WTC11 (cell line): ENCODE data around the gene ZGPAT. TPM values are rescaled to one million over a fixed set of nuclear protein-coding genes. Genes with fewer than 3 reads are reported as not detected.

Source experiments
- ATAC-seq: fragments of 200-7000 bp; cut with Tn5 transposase; 2 replicates; pipeline ENCODE4 v1.10.0; 2021; ENCODE audit warnings: mild to moderate bottlenecking, moderate library complexity
- CTCF ChIA-PET: fragments of 300-600 bp; sonication (Branson Sonifier 250); formaldehyde crosslinking; loops from one replicate; lab custom pipeline; 2021; ENCODE audit warnings: antibody characterized with exemption; lab: Charles Lee
- POLR2A ChIA-PET: fragments of 350-600 bp; sonication (Branson Sonifier 250); formaldehyde crosslinking; loops from one replicate; lab custom pipeline; 2021; ENCODE audit warnings: antibody characterized with exemption; lab: Charles Lee
- DNase-seq: peaks from one replicate; pipeline ENCODE4 v3.0.0; 2021; ENCODE audit warnings: low spot score
- H3K27ac Mint-ChIP-seq: 2 replicates; pipeline ENCODE4 v1.8.0; 2021; ENCODE audit warnings: mixed read lengths
- H3K27me3 Mint-ChIP-seq: 2 replicates; pipeline ENCODE4 v1.8.0; 2021; ENCODE audit warnings: low read depth, mild to moderate bottlenecking, moderate library complexity, mixed read lengths
- H3K36me3 Mint-ChIP-seq: 2 replicates; pipeline ENCODE4 v1.8.0; 2021; ENCODE audit warnings: mixed read lengths
- H3K4me1 Mint-ChIP-seq: 2 replicates; pipeline ENCODE4 v1.8.0; 2022; ENCODE audit warnings: mixed read lengths
- H3K4me3 Mint-ChIP-seq: 2 replicates; pipeline ENCODE4 v1.8.0; 2021; ENCODE audit warnings: mild to moderate bottlenecking, moderate library complexity, mixed read lengths
- H3K9me3 Mint-ChIP-seq: 2 replicates; pipeline ENCODE4 v1.8.0; 2021; ENCODE audit warnings: mixed read lengths
- AFF4 ChIP-seq: sonication (generic); formaldehyde crosslinking; IDR thresholded peaks from 2 replicates; pipeline ENCODE4 v1.8.1; 2023; ENCODE audit warnings: mild to moderate bottlenecking, missing genetic modification reagents, borderline replicate concordance
- ARID4B ChIP-seq: sonication (generic); formaldehyde crosslinking; IDR thresholded peaks from 2 replicates; pipeline ENCODE4 v1.8.0; 2023; ENCODE audit warnings: missing genetic modification reagents, mild to moderate bottlenecking, borderline replicate concordance
- CREM ChIP-seq: sonication (generic); formaldehyde crosslinking; IDR thresholded peaks from 2 replicates; pipeline ENCODE4 v1.8.1; 2022; ENCODE audit warnings: mild to moderate bottlenecking, missing genetic modification reagents, moderate library complexity
- CTCF ChIP-seq: fragments of 200-600 bp; IDR thresholded peaks from 2 replicates; pipeline ENCODE4 v1.8.0; 2022; ENCODE audit warnings: antibody characterized with exemption
- NR3C1 ChIP-seq: sonication (generic); formaldehyde crosslinking; conservative IDR thresholded peaks from 2 replicates; pipeline ENCODE4 v1.8.1; 2023; ENCODE audit warnings: low read depth, mild to moderate bottlenecking, missing genetic modification reagents
- SOX15 ChIP-seq: fragments of 250-450 bp; sonication (Bioruptor Pico); IDR thresholded peaks from 2 replicates; pipeline ENCODE4 v1.9.0; 2021; ENCODE audit warnings: mild to moderate bottlenecking
- SP1 ChIP-seq: sonication (generic); formaldehyde crosslinking; conservative IDR thresholded peaks from 2 replicates; pipeline ENCODE4 v1.8.1; 2022; ENCODE audit warnings: missing genetic modification reagents
- ZNF121 ChIP-seq: sonication (generic); formaldehyde crosslinking; IDR thresholded peaks from 2 replicates; pipeline ENCODE4 v1.8.0; 2023; ENCODE audit warnings: missing genetic modification reagents
- ZNF138 ChIP-seq: sonication (generic); formaldehyde crosslinking; conservative IDR thresholded peaks from 2 replicates; pipeline ENCODE4 v1.8.1; 2022; ENCODE audit warnings: mild to moderate bottlenecking, moderate library complexity, missing genetic modification reagents
- ZNF263 ChIP-seq: sonication (generic); formaldehyde crosslinking; IDR thresholded peaks from 2 replicates; pipeline ENCODE4 v1.8.1; 2022; ENCODE audit warnings: low read depth, mild to moderate bottlenecking, moderate library complexity, missing genetic modification reagents
- ZNF281 ChIP-seq: sonication (generic); formaldehyde crosslinking; IDR thresholded peaks from 2 replicates; pipeline ENCODE4 v1.8.0; 2023; ENCODE audit warnings: mild to moderate bottlenecking, missing genetic modification reagents
- total RNA-seq: library from RNA; stranded (reverse); gene quantifications from 3 replicates; pipeline ENCODE4 v1.2.3, GENCODE V29; 2021

The ZGPAT gene
- total RNA-seq, 1 experiment from 2014 or later = 28.3 TPM

GRCh38 chr20:63711085-63711645 is 3.3 kb downstream of the ZGPAT start:
- no peak for TF ChIP-seq NR3C1 (CRISPR knock-in tag)
- no peak for TF ChIP-seq SOX15 (CRISPR knock-in tag)
- TF ChIP-seq ZNF121 (CRISPR knock-in tag) = no peak
- Mint-ChIP-seq H3K27me3 (no peaks in the 10 kb centered on the region), H3K4me3 (no peak overlapping the region; the same call in 1 of the 2 replicates), H3K4me1 (peaks cover 10% of the 10 kb centered on the region), H3K27ac (no peak overlapping the region), H3K36me3 (peaks cover 57% of the 10 kb centered on the region), H3K9me3 (no peaks in the 10 kb centered on the region)
- ChIA-PET POLR2A (no interaction called here), CTCF (no interaction called here)
- ATAC-seq (no peak), DNase-seq (no peak)

GRCh38 chr20:63712191-63712590 is 4.4 kb downstream of the ZGPAT start:
- no peak for ATAC-seq
- Mint-ChIP-seq H3K27me3 (no peaks in the 10 kb centered on the region), H3K9me3 (no peaks in the 10 kb centered on the region), H3K36me3 (peaks cover 60% of the 10 kb centered on the region), H3K4me1 (peaks cover 5% of the 10 kb centered on the region), H3K4me3 (no peak overlapping the region), H3K27ac (no peak overlapping the region)
- no peak for DNase-seq
- ChIA-PET CTCF (no interaction called here), POLR2A (no interaction called here)
- TF ChIP-seq ZNF138 (CRISPR knock-in tag) (no peak), SP1 (CRISPR knock-in tag) (no peak), ZNF263 (CRISPR knock-in tag) (no peak), ZNF281 (no peak), ARID4B (CRISPR knock-in tag) (no peak), AFF4 (CRISPR knock-in tag) (no peak), CTCF (no peak), CREM (no peak)
